Stimulated activated CD4-positive, alpha-beta T cell treated with anti-CD3 and anti-CD28 coated beads, Interleukin-1b, Interleukin-23, amount 100 ng/mL, for 48 hours (primary cell): ENCODE measurements around the gene DBH.

Experiments used
- DNase-seq: peaks from one replicate; pipeline ENCODE4 v3.0.0-alpha.2; 2020

Gene DBH

DNA sequence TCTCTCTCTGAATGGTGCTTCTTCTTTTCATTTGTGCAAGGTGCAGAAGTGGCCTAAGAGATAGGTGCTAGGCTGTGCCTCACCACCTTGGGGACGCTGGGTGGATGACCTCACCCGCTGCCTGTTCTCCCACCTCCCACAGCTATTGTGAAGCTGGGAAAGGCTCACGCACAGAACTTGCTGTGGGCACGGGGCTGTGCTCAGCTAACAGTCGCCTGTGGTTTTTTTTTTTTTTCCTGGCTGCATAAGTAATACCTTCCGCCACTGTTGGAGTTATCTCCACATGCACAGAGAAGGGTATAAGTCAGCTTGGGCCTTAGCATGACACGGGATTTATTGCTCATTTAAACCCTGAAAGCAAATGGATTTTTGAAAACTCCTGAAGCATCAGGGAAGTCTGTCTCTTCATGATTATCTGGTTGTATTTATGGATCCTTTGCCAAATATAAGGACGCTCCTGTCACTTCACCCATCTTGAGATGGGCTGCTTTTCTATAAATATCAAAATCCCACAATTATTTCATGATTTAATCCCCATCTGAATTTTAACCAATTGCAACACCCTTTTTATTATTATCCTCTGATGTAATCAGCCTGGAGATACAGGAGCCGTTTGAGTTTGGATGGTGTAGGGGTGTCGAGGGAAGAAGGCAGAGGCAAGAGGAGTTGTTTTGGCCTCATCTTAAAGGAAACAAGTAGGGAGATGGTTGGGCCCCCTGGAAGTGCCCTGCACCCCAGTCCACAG lies 9.0 kb downstream of the DBH start:
- DNase-seq, result no peak

GRCh38 chr9:133647148-133647547 lies 11.0 kb downstream of the DBH start:
- DNase-seq, result no peak

DNA sequence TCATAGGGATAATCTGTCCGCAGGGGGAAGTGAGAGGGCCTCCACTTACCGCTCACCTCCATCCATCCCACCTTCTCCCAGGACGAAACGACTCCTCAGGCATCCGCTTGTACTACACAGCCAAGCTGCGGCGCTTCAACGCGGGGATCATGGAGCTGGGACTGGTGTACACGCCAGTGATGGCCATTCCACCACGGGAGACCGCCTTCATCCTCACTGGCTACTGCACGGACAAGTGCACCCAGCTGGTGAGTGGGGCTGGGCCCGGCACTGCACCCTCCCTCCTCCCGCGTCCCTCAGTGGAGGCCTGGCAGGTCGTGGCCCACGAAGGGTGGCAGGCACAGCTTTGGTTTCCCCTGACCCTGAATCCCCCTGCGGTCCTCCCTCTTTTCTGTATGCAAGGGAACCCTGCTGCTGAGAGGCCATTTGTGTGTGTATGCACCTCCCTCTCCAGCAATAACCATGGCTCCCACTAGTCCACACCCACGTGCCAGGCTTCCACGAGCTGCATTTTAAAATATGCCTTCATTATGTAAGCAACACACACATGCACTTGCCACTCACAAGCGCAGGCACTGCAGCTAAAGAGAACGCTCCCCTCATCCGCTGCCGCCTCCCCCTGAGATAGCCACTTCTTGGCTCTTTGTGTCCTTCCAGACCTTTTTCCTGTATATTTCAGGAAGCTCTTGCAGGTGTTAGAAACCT lies 11.8 kb downstream of the DBH start:
- no peak for DNase-seq

- no peak for DNase-seq
Measured at GRCh38 chr9:133649194-133649593, 13.0 kb downstream of the DBH start.

DNA sequence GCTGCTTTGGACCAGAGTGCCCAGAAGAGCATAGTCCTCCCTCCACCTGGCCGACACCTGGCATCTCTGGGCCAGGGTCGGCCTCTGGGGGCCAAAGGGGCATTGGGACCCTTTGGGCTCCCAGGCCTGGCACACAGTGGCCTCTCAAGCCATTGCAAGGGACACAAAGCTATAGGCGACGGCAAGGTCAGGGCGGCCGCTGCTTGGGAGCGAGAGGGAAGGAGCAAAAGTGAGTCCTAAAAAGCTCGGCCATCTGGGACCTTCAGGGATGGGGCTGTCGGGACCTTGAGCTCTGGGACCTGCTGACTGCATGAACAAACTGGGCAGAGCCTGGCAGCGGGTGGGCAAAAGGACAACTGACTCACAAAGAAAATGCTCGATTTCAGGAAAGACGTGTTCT lies 13.9 kb downstream of the DBH start:
- DNase-seq, result no peak

DNA sequence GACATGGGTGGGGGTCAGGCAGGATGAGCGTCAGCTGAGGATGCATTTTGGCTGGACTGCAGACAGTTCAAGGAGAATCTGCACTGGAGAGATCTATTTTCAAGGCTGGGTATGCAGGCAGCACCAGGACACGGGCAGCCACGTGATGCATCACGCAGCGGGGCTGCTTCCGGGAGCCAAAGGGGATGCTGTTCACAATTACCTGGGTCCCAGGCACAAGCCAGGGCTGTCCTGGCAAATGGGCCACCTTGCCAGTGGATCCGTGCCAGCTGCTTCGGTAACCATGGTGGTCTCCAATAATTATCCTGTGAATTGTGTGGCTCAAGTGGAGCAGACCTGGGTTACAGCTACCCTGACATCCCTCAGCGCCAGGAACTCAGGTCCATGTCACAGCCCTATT lies 17.5 kb downstream of the DBH start:
- DNase-seq, result no peak

DNA sequence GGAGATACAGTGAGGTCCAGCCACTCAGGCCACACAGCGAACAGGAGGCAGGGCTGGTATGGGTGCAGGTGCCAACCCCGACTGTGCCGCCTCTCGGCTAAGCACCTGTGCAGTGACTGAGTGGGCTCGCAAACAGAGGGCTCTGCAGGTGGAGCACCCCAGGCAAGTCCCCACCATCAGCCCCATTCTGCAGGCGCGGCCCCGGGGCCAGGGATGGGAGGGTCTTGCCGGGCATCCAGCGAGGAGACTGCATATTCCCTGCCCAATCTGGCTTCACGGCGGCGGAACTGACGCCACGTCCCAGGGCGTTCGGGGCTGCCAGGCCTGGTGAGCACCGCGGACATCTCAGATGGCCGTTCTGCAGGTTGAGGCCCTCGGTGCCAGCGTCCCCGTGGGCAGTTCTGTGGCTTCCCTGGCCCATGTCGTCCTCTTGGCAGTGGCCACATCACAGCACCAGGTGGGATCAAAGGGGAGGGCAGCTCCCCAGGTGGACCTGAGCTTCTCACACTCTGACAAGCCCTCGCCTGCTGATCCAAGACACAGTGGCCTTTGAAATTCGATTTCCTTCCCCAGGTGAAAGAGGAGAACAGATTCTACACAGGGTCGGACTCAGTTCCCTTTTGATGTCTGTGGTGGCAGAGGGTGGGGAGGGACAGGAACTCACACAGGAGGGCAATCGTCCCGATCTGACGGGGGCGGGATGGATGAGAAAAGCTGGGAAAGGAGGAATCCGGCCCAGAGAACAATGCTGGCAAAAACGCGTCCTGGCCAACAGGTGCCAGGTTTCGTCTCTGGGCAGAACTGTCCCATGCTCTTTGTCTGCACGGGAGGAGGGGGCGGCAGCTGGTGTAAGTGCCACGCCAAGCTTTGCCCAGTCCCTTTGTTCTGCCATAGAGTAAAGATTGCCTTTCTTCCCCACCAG lies 18.8 kb downstream of the DBH start:
- DNase-seq, result no peak

GRCh38 chr9:133655701-133656100 lies 19.5 kb downstream of the DBH start:
- no peak for DNase-seq

DNA sequence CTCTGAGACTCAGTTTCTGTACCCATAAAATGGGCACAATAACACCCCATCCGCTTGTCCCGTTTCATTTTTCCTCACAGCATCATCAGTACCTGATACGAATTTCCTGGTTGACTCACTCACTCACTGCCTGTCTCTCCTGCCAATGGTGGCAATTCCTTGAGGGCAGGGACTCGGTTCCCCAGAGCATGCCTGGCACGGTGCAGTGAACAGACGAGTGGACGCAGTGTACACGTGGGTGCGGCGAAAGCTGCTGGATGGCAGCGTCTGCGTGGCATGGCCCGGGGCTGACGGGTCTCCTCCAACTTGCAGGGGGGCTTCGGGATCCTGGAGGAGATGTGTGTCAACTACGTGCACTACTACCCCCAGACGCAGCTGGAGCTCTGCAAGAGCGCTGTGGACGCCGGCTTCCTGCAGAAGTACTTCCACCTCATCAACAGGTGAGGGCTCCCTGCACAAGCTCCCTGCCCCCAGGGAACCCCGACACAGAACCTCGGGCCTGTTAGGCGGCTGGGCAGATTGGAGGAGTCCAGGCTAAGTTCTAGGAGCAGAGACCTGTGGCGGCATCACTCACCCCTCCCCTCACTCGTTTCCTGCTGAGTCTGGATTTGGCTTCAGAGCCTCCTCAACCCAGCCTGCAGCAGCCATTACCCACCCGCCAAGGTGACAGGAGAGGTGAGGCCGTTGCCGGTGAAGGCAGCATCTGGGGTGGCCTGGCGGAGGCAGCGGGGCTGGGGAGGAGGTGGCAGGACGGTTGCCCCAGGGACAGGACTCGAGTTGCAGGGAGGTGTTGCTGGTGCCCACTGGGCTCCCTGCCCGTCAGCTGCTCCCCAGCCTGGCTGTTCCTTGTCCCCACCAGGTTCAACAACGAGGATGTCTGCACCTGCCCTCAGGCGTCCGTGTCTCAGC lies 20.3 kb downstream of the DBH start:
- DNase-seq, result peak; percentile 24

- DNase-seq, result no peak
Measured at GRCh38 chr9:133657120-133657661, 21.0 kb downstream of the DBH start.

GRCh38 chr9:133658442-133659431 lies 22.6 kb downstream of the DBH start:
- DNase-seq, result no peak

- DNase-seq, result no peak
Measured at GRCh38 chr9:133659516-133659915, 23.4 kb downstream of the DBH start.

- DNase-seq, result no peak
Measured at GRCh38 chr9:133661846-133662540, 25.8 kb downstream of the DBH start.

GRCh38 chr9:133664173-133665050 lies 28.2 kb downstream of the DBH start:
- DNase-seq, result no peak

GRCh38 chr9:133665096-133665495 lies 28.9 kb downstream of the DBH start:
- no peak for DNase-seq

- DNase-seq, result no peak
Measured at GRCh38 chr9:133665535-133665934, 29.4 kb downstream of the DBH start.

DNA sequence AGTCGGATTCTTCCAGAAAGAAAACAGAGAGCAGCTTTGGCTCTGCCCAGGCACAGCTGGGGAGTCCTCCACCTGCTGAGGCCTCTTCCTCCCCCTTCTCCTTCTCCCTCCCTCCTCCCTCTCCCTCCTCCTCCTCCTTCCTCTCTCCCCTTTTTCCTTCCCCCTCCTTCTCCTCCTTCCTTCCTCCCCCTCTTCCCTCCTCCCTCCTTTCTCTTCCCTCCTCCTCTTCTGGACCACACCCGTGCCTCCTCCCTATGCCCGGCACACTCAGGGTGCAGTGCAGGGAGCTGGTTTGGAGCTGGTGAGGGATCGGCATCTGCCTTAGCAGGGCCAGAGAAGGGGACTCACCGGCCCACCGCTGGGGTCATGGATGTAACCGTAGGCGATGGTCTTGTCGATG lies 30.2 kb downstream of the DBH start:
- DNase-seq, result no peak

GRCh38 chr9:133666845-133667244 lies 30.7 kb downstream of the DBH start:
- no peak for DNase-seq
